Neural cell (in vitro differentiated cells): Measurements from ENCODE around the gene TMEM187.

ENCODE experiments used
- CTCF ChIP-seq: fragments of 450-650 bp; IDR thresholded peaks from 2 replicates; pipeline ENCODE4 v1.5.1; 2014; ENCODE audit warnings: antibody characterized with exemption, mild to moderate bottlenecking, moderate library complexity; ENCODE audit not compliant: poor library complexity, severe bottlenecking
- SMC3 ChIP-seq: fragments of 450-650 bp; conservative IDR thresholded peaks from 2 replicates; pipeline ENCODE4 v1.6.1; 2014; ENCODE audit warnings: antibody characterized with exemption, mild to moderate bottlenecking, moderate library complexity; ENCODE audit not compliant: poor library complexity
- TAF1 ChIP-seq: IDR thresholded peaks from 2 replicates; pipeline ENCODE4 v1.6.1; 2012; ENCODE audit warnings: low read depth

DNA sequence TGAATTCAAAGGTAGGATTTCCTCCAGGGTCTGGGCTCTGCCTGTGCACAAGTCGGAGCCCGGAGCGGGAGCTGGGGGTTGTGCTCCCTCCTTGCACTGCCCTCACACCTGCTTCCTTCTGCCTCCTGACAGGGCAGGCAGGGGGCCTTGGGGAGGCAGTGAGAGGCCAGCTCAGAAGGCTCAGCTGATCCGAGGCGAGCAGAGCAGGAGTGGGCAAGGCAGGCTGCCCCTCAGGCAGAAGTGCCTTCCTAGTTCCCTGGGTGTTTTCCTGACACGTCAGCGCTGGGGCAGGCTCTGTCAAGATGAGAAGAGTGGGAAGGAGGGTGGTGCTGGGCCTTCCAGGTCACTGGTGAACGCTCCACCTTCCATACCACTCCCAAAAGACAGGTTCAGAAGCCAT, 52.7 kb downstream of the TMEM187 start:
- TF ChIP-seq CTCF (no peak), SMC3 (no peak), TAF1 (no peak)
